GM19023 (cell line): ENCODE data around the gene PDE4B.
A peak's percentile ranks its signal among the peaks of the same experiment; 100 is the strongest.

Experiments used
- ATAC-seq: cut with Tn5 transposase; IDR thresholded peaks from one replicate; pipeline ENCODE4 v1.9.1; 2021; ENCODE audit warnings: mild to moderate bottlenecking, moderate library complexity; ENCODE audit not compliant: unreplicated experiment

The PDE4B gene

GRCh38 chr1:66371233-66372005 is 578.7 kb downstream of the PDE4B start:
- peak; percentile 35 for ATAC-seq

GRCh38 chr1:66372522-66373101 is 579.9 kb downstream of the PDE4B start:
- no peak for ATAC-seq

GRCh38 chr1:66373157-66373591 is 580.5 kb downstream of the PDE4B start:
- ATAC-seq: no peak

- ATAC-seq: peak; percentile 33
These were observed 581.5 kb downstream of the PDE4B start for GRCh38 chr1:66374148-66374547.

GRCh38 chr1:66374561-66375111 is 581.9 kb downstream of the PDE4B start:
- ATAC-seq: peak; percentile 51

GRCh38 chr1:66375125-66375524 is 582.4 kb downstream of the PDE4B start:
- no peak for ATAC-seq

GRCh38 chr1:66380452-66381212 is 587.9 kb downstream of the PDE4B start:
- ATAC-seq: peak; percentile 98

- ATAC-seq: no peak
These were observed 589.1 kb downstream of the PDE4B start for GRCh38 chr1:66381621-66382275.

GRCh38 chr1:66383168-66383567 is 590.5 kb downstream of the PDE4B start:
- ATAC-seq: no peak

GRCh38 chr1:66383611-66384010 is 590.9 kb downstream of the PDE4B start:
- ATAC-seq: no peak

GRCh38 chr1:66384258-66384921 is 591.7 kb downstream of the PDE4B start:
- no peak for ATAC-seq

GRCh38 chr1:66386712-66387111 is 594.0 kb downstream of the PDE4B start:
- ATAC-seq: no peak

- no peak for ATAC-seq
These were observed 596.2 kb downstream of the PDE4B start for GRCh38 chr1:66388913-66389312.

- no peak for ATAC-seq
These were observed 601.0 kb downstream of the PDE4B start for GRCh38 chr1:66393586-66394287.

- no peak for ATAC-seq
These were observed 601.9 kb downstream of the PDE4B start for GRCh38 chr1:66394603-66395002.

GRCh38 chr1:66395202-66396061 is 602.7 kb downstream of the PDE4B start:
- no peak for ATAC-seq

GRCh38 chr1:66396212-66396890 is 603.7 kb downstream of the PDE4B start:
- ATAC-seq: peak; percentile 45

- ATAC-seq: peak; percentile 33
These were observed 604.5 kb downstream of the PDE4B start for GRCh38 chr1:66397192-66397591.
